Stimulated activated CD4-positive, alpha-beta T cell treated with anti-CD3 and anti-CD28 coated beads, Interleukin-4, amount 100 ng/mL, for 24 hours (primary cell): Measurements from ENCODE around the gene USP44.

Experiments
- DNase-seq: peaks from one replicate; pipeline ENCODE4 v3.0.0-alpha.2; 2020

The USP44 gene

GRCh38 chr12:95548056-95548538 lies 3.2 kb downstream of the USP44 start:
- DNase-seq = peak; percentile 35

GRCh38 chr12:95547522-95548055 lies 3.7 kb downstream of the USP44 start:
- DNase-seq = no peak

- DNase-seq = no peak
Observed at GRCh38 chr12:95546491-95546813, 4.8 kb downstream of the USP44 start.

- no peak for DNase-seq
Observed at GRCh38 chr12:95545731-95546490, 5.4 kb downstream of the USP44 start.

DNA sequence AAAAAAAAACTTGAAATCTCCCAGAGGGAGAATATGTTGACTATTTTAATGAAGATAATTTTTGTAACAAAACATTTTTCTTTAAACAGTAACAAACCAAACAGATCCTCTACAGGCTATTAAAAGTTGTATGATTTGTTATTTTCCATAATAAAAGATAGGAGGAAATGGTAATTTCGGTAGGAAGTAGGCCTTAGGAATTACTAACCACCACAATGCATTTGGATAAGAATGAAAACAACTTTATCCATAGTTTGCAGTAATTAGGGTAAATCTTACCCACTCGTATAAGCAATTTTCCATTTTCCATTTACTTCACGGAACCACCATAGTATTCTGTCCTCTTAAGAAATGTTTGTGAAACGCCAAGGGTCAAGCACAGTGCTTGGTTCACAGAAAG lies 6.0 kb downstream of the USP44 start:
- DNase-seq = no peak

- no peak for DNase-seq
Observed at GRCh38 chr12:95544756-95545155, 6.5 kb downstream of the USP44 start.

DNA sequence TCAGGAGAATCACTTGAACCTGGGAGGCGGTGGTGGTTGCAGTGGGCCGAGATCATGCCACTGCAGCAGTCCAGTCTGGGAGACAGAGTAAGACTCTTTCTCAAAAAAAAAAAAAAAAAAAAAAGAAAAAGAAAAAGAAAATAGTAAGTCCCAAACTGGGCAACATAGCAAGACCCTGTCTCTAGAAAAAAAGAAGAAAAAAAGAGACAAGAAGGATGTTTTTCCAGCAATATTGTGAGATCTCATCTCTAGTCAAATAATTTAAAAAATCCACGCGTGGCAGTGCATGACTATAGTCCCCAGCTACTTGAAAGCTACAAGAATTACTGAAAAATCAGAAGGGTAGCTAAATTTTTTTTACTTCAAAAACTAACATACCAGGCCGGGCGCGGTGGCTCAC lies 8.0 kb downstream of the USP44 start:
- DNase-seq = no peak

GRCh38 chr12:95541436-95541835 lies 9.8 kb downstream of the USP44 start:
- DNase-seq = no peak

- no peak for DNase-seq
Observed at GRCh38 chr12:95538656-95539055, 12.6 kb downstream of the USP44 start.

GRCh38 chr12:95538006-95538405 lies 13.3 kb downstream of the USP44 start:
- no peak for DNase-seq

- DNase-seq = no peak
Observed at GRCh38 chr12:95533985-95534384, 17.3 kb downstream of the USP44 start.

DNA sequence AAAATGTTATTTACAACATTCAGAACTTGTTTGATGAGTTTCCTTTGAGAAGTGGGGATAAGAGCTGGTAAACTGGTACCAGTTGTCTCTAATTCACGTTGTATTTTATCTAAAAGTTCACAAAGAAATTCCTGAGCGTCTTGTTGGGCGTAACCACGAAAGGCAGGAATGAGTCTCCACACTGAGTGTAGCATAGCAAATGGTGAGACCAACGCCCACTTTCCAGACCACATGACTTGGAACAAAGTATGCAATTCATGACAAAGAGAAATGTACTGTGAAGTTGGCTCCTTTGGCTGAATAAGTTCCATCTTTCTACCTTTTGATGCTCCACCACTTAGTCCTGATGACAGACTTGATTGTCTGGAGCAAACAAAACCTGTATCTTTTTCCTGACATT lies 18.4 kb downstream of the USP44 start:
- peak; percentile 36 for DNase-seq

- no peak for DNase-seq
Observed at GRCh38 chr12:95529693-95530225, 21.5 kb downstream of the USP44 start.

DNA sequence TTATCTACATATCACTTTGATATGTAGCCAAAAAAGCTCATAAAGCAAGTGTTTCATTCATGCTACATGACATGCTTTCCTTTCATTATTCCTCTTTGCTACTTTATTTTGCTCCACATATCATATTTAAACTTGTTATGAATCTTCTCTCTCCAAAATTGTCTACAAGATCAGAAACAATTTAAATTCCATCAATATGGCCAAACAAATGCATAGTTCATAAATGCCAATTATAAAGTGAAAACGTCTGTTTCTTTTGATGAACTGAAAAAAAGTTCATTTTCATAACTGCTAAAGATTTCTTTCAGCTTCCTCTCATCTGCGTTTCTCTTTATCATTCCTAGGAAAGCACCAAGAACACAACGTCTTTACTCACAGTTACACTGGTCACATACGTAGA lies 22.8 kb downstream of the USP44 start:
- no peak for DNase-seq

GRCh38 chr12:95522692-95523091 lies 28.6 kb downstream of the USP44 start:
- DNase-seq = no peak

GRCh38 chr12:95520816-95521215 lies 30.5 kb downstream of the USP44 start:
- DNase-seq = no peak

GRCh38 chr12:95518944-95519343 lies 32.3 kb downstream of the USP44 start:
- DNase-seq = no peak

GRCh38 chr12:95517246-95517645 lies 34.0 kb downstream of the USP44 start:
- no peak for DNase-seq

DNA sequence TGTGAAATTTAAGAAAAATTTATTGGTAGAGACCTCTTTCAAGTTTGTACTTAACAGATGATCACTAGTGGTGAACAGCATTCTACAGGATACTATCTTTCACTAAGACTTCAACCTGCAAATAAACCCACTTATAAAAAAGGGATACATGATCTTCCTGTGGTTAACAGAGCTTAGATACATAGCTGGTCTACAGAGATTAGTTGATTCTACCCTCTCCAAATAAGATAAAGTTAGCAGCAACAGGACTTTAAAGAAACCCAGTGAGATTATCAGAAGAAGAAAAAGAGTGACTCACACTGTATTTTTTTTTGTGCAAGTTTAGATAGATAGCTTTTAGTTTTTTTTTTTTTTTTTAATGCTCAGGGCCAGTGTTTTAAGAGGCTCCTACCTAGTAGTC lies 34.5 kb downstream of the USP44 start:
- DNase-seq = no peak

DNA sequence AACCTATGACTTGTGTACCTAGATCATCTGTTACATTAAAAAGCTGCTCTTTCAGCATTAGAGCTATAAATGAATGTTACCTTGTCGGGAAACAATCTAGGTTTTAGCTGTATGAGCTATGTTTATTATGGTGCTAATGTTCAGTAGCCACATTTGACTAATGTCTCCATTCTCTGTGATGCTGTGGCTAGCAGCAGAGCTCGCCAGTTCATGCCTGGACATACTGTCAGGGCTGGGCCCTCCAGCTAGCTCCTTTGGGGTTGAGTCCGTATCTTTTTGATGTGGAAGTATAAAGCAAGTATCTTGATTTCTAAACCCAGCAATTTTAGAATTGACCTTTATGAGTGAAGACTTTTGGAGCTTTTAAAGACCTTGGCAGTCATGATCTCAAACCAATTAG lies 36.1 kb downstream of the USP44 start:
- no peak for DNase-seq

DNA sequence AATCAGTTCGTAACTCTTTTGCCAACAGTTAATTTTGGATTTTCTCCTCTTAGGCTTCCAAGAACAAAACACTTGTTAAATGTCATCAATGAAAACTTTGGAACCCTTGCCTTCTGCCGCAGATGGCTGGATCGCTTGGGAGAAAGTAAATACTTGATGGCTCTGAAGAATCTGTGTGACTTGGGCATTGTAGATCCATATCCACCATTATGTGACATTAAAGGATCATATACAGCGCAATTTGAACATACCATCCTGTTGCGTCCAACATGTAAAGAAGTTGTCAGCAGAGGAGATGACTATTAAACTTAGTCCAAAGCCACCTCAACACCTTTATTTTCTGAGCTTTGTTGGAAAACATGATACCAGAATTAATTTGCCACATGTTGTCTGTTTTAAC lies 37.7 kb downstream of the USP44 start:
- DNase-seq = no peak

DNA sequence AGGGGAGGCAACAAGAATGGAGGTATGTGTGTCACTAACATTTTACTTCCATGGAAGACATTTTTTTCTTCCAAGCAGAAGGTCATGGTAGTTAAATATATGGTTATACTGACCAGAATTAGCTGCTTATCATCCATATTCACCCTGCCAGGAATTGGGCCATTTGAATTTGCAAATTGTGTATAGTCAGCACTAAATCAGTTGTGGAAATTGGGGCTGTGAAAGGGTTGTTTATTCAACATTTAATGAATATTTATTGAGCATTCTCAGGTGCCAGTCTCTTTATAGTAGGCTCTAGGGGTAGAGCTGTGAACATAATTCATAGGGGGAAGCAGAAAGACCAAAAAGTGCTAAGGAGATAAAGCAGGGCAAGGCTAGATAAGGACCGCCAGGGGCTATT lies 39.3 kb downstream of the USP44 start:
- no peak for DNase-seq

- no peak for DNase-seq
Observed at GRCh38 chr12:95509300-95509699, 42.0 kb downstream of the USP44 start.

GRCh38 chr12:95506707-95507523 lies 44.4 kb downstream of the USP44 start:
- DNase-seq = no peak
